WTC11 (cell line): Measurements from ENCODE around the gene LDLRAD4. TPM values are rescaled to one million over a fixed set of nuclear protein-coding genes. Genes with fewer than 3 reads are reported as not detected.

Experiments
- ATAC-seq: fragments of 200-7000 bp; cut with Tn5 transposase; 2 replicates; pipeline ENCODE4 v1.10.0; 2021; ENCODE audit warnings: mild to moderate bottlenecking, moderate library complexity
- CTCF ChIA-PET: fragments of 300-600 bp; sonication (Branson Sonifier 250); formaldehyde crosslinking; loops from one replicate; lab custom pipeline; 2021; ENCODE audit warnings: antibody characterized with exemption; lab: Charles Lee
- POLR2A ChIA-PET: fragments of 350-600 bp; sonication (Branson Sonifier 250); formaldehyde crosslinking; loops from one replicate; lab custom pipeline; 2021; ENCODE audit warnings: antibody characterized with exemption; lab: Charles Lee
- DNase-seq: peaks from one replicate; pipeline ENCODE4 v3.0.0; 2021; ENCODE audit warnings: low spot score
- H3K27ac Mint-ChIP-seq: 2 replicates; pipeline ENCODE4 v1.8.0; 2021; ENCODE audit warnings: mixed read lengths
- H3K27me3 Mint-ChIP-seq: 2 replicates; pipeline ENCODE4 v1.8.0; 2021; ENCODE audit warnings: low read depth, mild to moderate bottlenecking, moderate library complexity, mixed read lengths
- H3K36me3 Mint-ChIP-seq: 2 replicates; pipeline ENCODE4 v1.8.0; 2021; ENCODE audit warnings: mixed read lengths
- H3K4me1 Mint-ChIP-seq: 2 replicates; pipeline ENCODE4 v1.8.0; 2022; ENCODE audit warnings: mixed read lengths
- H3K4me3 Mint-ChIP-seq: 2 replicates; pipeline ENCODE4 v1.8.0; 2021; ENCODE audit warnings: mild to moderate bottlenecking, moderate library complexity, mixed read lengths
- H3K9me3 Mint-ChIP-seq: 2 replicates; pipeline ENCODE4 v1.8.0; 2021; ENCODE audit warnings: mixed read lengths
- CREM ChIP-seq: sonication (generic); formaldehyde crosslinking; IDR thresholded peaks from 2 replicates; pipeline ENCODE4 v1.8.1; 2022; ENCODE audit warnings: mild to moderate bottlenecking, missing genetic modification reagents, moderate library complexity
- EMX1 ChIP-seq: fragments of 250-450 bp; sonication (Bioruptor Pico); IDR thresholded peaks from 2 replicates; pipeline ENCODE4 v1.8.0; 2021; ENCODE audit warnings: mild to moderate bottlenecking
- FOXJ3 ChIP-seq: sonication (generic); formaldehyde crosslinking; IDR thresholded peaks from 2 replicates; pipeline ENCODE4 v1.9.0; 2021; ENCODE audit warnings: missing genetic modification reagents, mild to moderate bottlenecking, borderline replicate concordance
- GABPB1 ChIP-seq: sonication (generic); formaldehyde crosslinking; IDR thresholded peaks from 2 replicates; pipeline ENCODE4 v1.8.1; 2023; ENCODE audit warnings: mild to moderate bottlenecking, missing genetic modification reagents
- GRHL2 ChIP-seq: fragments of 250-450 bp; sonication (Bioruptor Pico); IDR thresholded peaks from 2 replicates; pipeline ENCODE4 v1.8.0; 2022; ENCODE audit warnings: mild to moderate bottlenecking, moderate library complexity; ENCODE audit not compliant: insufficient replicate concordance, severe bottlenecking
- MYBL2 ChIP-seq: sonication (generic); formaldehyde crosslinking; IDR thresholded peaks from 2 replicates; pipeline ENCODE4 v1.8.1; 2023; ENCODE audit warnings: mild to moderate bottlenecking, moderate library complexity, missing genetic modification reagents
- NR1H2 ChIP-seq: sonication (generic); formaldehyde crosslinking; IDR thresholded peaks from 2 replicates; pipeline ENCODE4 v1.9.0; 2021; ENCODE audit warnings: mild to moderate bottlenecking, moderate library complexity, missing genetic modification reagents
- NR2C2 ChIP-seq: sonication (generic); formaldehyde crosslinking; IDR thresholded peaks from 2 replicates; pipeline ENCODE4 v1.8.0; 2022; ENCODE audit warnings: mild to moderate bottlenecking, missing genetic modification reagents
- NR3C1 ChIP-seq: sonication (generic); formaldehyde crosslinking; conservative IDR thresholded peaks from 2 replicates; pipeline ENCODE4 v1.8.1; 2023; ENCODE audit warnings: low read depth, mild to moderate bottlenecking, missing genetic modification reagents
- OVOL2 ChIP-seq: fragments of 250-450 bp; sonication (Bioruptor Pico); IDR thresholded peaks from 2 replicates; pipeline ENCODE4 v1.9.0; 2021; ENCODE audit warnings: mild to moderate bottlenecking, borderline replicate concordance
- RORB ChIP-seq: fragments of 250-450 bp; sonication (Bioruptor Pico); IDR thresholded peaks from 2 replicates; pipeline ENCODE4 v1.9.0; 2021; ENCODE audit warnings: mild to moderate bottlenecking
- SMAD3 ChIP-seq: sonication (generic); formaldehyde crosslinking; IDR thresholded peaks from 2 replicates; pipeline ENCODE4 v1.8.0; 2022; ENCODE audit warnings: missing genetic modification reagents, mild to moderate bottlenecking, borderline replicate concordance
- SMAD4 ChIP-seq: sonication (generic); formaldehyde crosslinking; IDR thresholded peaks from 2 replicates; pipeline ENCODE4 v1.8.0; 2022; ENCODE audit warnings: mild to moderate bottlenecking, missing genetic modification reagents
- TEAD4 ChIP-seq: sonication (generic); formaldehyde crosslinking; IDR thresholded peaks from 2 replicates; pipeline ENCODE4 v1.8.0; 2022; ENCODE audit warnings: mild to moderate bottlenecking, missing genetic modification reagents
- ZNF263 ChIP-seq: sonication (generic); formaldehyde crosslinking; IDR thresholded peaks from 2 replicates; pipeline ENCODE4 v1.8.1; 2022; ENCODE audit warnings: low read depth, mild to moderate bottlenecking, moderate library complexity, missing genetic modification reagents
- total RNA-seq: library from RNA; stranded (reverse); gene quantifications from 3 replicates; pipeline ENCODE4 v1.2.3, GENCODE V29; 2021
- TF ChIP-seq, protein P1 (sequence below): sonication (generic); formaldehyde crosslinking; conservative IDR thresholded peaks from 2 replicates; pipeline ENCODE4 v1.8.1; 2023; ENCODE audit warnings: mild to moderate bottlenecking, low read depth, missing genetic modification reagents, moderate library complexity
- TF ChIP-seq, protein P2 (sequence below): fragments of 250-450 bp; sonication (Bioruptor Pico); IDR thresholded peaks from 2 replicates; pipeline ENCODE4 v1.9.0; 2021; ENCODE audit warnings: mild to moderate bottlenecking, borderline replicate concordance
- TF ChIP-seq, protein P3 (sequence below): fragments of 250-450 bp; sonication (Bioruptor Pico); conservative IDR thresholded peaks from 2 replicates; pipeline ENCODE4 v1.9.0; 2021; ENCODE audit warnings: mild to moderate bottlenecking
- TF ChIP-seq, protein P4 (sequence below): sonication (generic); formaldehyde crosslinking; IDR thresholded peaks from 2 replicates; pipeline ENCODE4 v1.8.1; 2022; ENCODE audit warnings: low read depth, mild to moderate bottlenecking, moderate library complexity, missing genetic modification reagents, borderline replicate concordance

The LDLRAD4 gene
- total RNA-seq, 1 experiment from 2014 or later, result 6.2 TPM

DNA sequence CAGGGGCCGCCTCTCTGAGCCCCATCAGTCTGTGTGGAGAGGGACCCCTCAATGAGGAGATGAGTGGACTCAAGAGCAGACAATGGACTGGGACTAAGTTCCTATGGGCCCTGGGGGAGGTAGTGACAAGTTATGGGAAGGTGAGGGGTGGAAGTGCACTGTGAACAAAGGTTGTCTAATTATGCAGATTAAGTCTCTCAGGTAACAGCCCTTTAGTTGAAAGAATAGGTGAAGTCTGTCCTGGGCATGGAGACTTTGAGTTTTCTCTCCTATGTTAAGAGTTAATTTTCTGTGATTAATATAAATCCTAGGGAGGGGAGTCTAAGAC is 264.0 kb downstream of the LDLRAD4 start (continued):
- TF ChIP-seq, protein P1, sequence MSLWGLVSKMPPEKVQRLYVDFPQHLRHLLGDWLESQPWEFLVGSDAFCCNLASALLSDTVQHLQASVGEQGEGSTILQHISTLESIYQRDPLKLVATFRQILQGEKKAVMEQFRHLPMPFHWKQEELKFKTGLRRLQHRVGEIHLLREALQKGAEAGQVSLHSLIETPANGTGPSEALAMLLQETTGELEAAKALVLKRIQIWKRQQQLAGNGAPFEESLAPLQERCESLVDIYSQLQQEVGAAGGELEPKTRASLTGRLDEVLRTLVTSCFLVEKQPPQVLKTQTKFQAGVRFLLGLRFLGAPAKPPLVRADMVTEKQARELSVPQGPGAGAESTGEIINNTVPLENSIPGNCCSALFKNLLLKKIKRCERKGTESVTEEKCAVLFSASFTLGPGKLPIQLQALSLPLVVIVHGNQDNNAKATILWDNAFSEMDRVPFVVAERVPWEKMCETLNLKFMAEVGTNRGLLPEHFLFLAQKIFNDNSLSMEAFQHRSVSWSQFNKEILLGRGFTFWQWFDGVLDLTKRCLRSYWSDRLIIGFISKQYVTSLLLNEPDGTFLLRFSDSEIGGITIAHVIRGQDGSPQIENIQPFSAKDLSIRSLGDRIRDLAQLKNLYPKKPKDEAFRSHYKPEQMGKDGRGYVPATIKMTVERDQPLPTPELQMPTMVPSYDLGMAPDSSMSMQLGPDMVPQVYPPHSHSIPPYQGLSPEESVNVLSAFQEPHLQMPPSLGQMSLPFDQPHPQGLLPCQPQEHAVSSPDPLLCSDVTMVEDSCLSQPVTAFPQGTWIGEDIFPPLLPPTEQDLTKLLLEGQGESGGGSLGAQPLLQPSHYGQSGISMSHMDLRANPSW (CRISPR knock-in tag), result no peak
- TF ChIP-seq RORB (CRISPR knock-in tag), result no peak

DNA sequence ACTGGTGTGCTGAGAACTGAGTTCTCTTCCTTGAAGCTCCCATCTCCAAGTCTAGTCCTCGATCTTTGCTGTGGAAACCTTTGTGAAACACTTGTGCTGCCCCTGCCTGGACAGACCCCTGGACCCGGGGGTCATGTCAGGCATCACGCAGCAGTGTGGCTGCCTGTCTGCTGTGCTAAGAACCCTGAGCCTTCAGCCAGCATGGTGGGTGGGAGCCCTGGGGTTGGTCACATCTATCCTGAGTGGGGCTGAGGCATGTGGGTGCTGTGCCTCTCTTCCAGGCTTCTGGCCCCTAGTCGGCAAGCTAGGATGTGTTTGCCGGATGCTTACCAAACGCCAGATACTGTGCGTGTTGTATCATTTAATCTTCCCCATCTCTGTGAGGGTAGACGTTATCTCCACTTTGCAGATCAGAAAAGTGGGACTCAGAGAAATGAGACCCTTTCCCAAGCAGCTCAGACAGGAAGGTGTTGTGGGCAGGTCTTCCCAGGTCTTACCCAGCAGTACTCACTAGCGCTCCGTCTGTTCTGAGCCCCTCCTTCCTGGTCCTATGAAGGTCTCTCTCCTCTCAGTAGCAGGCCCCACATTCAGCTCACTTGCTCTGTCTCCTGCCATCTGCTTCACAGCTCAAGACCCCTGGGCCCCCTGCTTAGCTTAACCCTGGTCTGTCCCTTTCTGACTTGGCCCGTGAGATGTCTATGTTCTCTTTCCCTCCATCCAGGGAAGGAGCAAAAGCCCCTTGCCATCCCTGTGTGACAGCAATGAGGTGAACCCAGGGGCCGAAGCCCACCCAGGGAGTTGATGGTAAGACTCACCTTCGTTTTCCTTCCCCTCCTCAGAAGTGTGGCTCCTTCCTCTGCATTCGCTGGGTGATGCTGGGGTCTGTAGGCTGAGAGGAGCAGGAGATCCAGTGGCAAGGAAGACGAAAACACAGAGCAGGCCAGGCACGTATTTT is 265.0 kb downstream of the LDLRAD4 start:
- no peak for TF ChIP-seq ZNF263 (CRISPR knock-in tag)
- TF ChIP-seq, protein P2, sequence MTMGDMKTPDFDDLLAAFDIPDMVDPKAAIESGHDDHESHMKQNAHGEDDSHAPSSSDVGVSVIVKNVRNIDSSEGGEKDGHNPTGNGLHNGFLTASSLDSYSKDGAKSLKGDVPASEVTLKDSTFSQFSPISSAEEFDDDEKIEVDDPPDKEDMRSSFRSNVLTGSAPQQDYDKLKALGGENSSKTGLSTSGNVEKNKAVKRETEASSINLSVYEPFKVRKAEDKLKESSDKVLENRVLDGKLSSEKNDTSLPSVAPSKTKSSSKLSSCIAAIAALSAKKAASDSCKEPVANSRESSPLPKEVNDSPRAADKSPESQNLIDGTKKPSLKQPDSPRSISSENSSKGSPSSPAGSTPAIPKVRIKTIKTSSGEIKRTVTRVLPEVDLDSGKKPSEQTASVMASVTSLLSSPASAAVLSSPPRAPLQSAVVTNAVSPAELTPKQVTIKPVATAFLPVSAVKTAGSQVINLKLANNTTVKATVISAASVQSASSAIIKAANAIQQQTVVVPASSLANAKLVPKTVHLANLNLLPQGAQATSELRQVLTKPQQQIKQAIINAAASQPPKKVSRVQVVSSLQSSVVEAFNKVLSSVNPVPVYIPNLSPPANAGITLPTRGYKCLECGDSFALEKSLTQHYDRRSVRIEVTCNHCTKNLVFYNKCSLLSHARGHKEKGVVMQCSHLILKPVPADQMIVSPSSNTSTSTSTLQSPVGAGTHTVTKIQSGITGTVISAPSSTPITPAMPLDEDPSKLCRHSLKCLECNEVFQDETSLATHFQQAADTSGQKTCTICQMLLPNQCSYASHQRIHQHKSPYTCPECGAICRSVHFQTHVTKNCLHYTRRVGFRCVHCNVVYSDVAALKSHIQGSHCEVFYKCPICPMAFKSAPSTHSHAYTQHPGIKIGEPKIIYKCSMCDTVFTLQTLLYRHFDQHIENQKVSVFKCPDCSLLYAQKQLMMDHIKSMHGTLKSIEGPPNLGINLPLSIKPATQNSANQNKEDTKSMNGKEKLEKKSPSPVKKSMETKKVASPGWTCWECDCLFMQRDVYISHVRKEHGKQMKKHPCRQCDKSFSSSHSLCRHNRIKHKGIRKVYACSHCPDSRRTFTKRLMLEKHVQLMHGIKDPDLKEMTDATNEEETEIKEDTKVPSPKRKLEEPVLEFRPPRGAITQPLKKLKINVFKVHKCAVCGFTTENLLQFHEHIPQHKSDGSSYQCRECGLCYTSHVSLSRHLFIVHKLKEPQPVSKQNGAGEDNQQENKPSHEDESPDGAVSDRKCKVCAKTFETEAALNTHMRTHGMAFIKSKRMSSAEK, result no peak
- TF ChIP-seq CREM (CRISPR knock-in tag), result no peak
- no peak for TF ChIP-seq EMX1 (CRISPR knock-in tag)
- TF ChIP-seq SMAD4 (CRISPR knock-in tag), result no peak
- TF ChIP-seq, protein P3, sequence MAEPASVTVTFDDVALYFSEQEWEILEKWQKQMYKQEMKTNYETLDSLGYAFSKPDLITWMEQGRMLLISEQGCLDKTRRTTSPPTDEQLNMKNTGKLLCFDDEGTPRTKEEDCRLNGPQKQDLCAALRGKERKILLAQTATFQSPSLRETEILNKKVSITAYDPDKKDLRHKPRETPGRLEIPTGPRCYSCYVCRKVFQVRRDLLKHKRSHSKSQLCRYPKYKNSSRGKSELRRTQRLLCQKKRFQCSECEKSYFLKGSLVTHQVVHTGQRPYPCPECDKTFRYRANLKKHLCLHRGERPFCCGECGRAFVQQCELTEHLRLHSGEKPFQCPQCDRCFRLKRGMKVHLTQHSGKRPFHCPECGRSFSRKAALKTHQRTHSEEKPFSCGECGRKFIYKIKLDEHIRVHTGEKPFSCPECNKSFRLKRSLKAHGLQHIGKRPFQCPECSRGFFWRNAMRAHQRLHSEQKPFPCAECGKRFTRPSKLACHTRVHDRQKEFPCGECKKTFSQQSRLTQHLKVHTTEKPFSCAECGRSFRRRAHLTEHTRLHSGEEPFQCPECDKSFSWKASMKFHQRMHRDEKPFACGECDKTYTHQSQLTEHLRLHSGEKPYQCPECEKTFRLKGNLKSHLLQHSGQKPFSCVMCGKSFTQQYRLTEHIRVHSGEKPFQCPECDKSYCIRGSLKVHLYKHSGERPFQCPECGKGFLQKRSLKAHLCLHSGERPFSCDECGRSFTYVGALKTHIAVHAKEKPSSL, result no peak
- TF ChIP-seq FOXJ3 (CRISPR knock-in tag), result no peak
- TF ChIP-seq TEAD4, result no peak
- ChIA-PET POLR2A (interaction anchor here (1.1 kb wide), 1 partner anchor 10 kb away, joined by 3 read pairs; no protein-coding TSS in a partner anchor), CTCF (no interaction called here)
- no peaks in the 10 kb centered on the region; the same call in 1 of the 2 replicates for H3K27me3 Mint-ChIP-seq
- no peak overlapping the region for H3K4me3 Mint-ChIP-seq
- H3K36me3 Mint-ChIP-seq, result peaks cover 11% of the 10 kb centered on the region
- DNase-seq (no peak), ATAC-seq (no peak)
- H3K9me3 Mint-ChIP-seq, result peaks cover 28% of the 10 kb centered on the region
- H3K4me1 Mint-ChIP-seq, result peaks cover 22% of the 10 kb centered on the region
- H3K27ac Mint-ChIP-seq, result no peak overlapping the region

- ATAC-seq, result no peak
- Mint-ChIP-seq H3K4me3 (no peak overlapping the region), H3K9me3 (peaks cover 18% of the 10 kb centered on the region), H3K36me3 (peaks cover 2% of the 10 kb centered on the region; the same call in 1 of the 2 replicates), H3K27ac (no peak overlapping the region), H3K27me3 (no peaks in the 10 kb centered on the region; the same call in 1 of the 2 replicates), H3K4me1 (peaks cover 22% of the 10 kb centered on the region)
- DNase-seq, result no peak
- CTCF ChIA-PET, result no interaction called here
- POLR2A ChIA-PET, result no interaction called here
- TF ChIP-seq NR2C2 (CRISPR knock-in tag), result no peak
- no peak for TF ChIP-seq SMAD3 (CRISPR knock-in tag)
- TF ChIP-seq GRHL2, result no peak
- no peak for TF ChIP-seq NR3C1 (CRISPR knock-in tag)
- TF ChIP-seq OVOL2, result no peak
- no peak for TF ChIP-seq GABPB1
- TF ChIP-seq MYBL2 (CRISPR knock-in tag), result no peak
- TF ChIP-seq, protein P1 (CRISPR knock-in tag), result no peak
- TF ChIP-seq ZNF263 (CRISPR knock-in tag), result no peak
- TF ChIP-seq RORB (CRISPR knock-in tag), result no peak
- TF ChIP-seq, protein P4, sequence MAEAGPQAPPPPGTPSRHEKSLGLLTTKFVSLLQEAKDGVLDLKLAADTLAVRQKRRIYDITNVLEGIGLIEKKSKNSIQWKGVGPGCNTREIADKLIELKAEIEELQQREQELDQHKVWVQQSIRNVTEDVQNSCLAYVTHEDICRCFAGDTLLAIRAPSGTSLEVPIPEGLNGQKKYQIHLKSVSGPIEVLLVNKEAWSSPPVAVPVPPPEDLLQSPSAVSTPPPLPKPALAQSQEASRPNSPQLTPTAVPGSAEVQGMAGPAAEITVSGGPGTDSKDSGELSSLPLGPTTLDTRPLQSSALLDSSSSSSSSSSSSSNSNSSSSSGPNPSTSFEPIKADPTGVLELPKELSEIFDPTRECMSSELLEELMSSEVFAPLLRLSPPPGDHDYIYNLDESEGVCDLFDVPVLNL (CRISPR knock-in tag), result no peak
- TF ChIP-seq NR1H2 (CRISPR knock-in tag), result no peak
Observed at GRCh38 chr18:13485182-13485581, 266.6 kb downstream of the LDLRAD4 start.
